ENCODE results near the gene UBA52.

Gene UBA52

DNA sequence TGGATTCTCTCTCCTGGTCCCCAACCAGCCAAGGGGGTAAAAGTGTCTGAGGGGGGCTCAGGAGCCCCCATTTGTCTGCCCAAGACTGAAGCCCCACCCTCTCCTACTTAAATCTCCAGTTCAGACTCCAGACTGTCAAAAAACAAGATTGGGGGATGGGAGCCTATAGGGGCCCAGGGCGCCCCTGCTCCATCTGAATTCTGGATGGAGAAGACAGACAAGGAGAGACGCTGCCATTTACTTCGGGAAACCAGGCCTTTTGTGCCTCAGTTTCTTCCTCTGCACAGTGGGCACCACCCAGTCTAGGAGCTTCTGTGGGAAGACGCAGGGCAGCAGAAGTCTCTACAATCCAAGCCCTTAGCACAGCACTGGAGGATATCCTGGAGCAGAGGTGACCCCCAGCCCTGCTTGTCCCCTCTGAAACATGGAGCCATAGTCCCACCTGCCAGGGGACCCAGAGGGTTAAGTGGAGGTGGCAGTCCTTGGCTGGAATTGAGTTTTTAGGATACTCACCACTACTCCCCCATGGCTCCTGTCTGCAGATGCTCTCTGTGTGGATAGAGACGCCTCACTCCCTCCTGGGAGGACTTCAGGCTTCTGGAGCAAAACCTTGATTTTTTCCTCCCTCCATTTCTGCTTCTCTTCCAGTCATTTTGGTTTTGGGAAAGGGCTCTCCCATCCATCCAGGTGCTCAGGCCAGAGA, 36.6 kb downstream of the UBA52 start:
- no peak for FAIRE-seq
- DNase-seq (ENCODE audit: insufficient read length, low spot score): no peak
- TF ChIP-seq POU2F2 (IDR thresholded peaks at IDR 0.05; ENCODE audit: low read depth, low read length) (no peak), POLR2A (IDR thresholded peaks at IDR 0.05; ENCODE audit: low read depth, low read length) (no peak), PAX5 (IDR thresholded peaks at IDR 0.05; ENCODE audit: insufficient read depth, low read length, severe bottlenecking) (no peak), SPI1 (IDR thresholded peaks at IDR 0.05; ENCODE audit: low read depth, low read length) (no peak), POLR2AphosphoS5 (IDR thresholded peaks at IDR 0.05; ENCODE audit: low read depth, low read length) (no peak), TAF1 (IDR thresholded peaks at IDR 0.05; ENCODE audit: low read depth, low read length) (no peak)

DNA sequence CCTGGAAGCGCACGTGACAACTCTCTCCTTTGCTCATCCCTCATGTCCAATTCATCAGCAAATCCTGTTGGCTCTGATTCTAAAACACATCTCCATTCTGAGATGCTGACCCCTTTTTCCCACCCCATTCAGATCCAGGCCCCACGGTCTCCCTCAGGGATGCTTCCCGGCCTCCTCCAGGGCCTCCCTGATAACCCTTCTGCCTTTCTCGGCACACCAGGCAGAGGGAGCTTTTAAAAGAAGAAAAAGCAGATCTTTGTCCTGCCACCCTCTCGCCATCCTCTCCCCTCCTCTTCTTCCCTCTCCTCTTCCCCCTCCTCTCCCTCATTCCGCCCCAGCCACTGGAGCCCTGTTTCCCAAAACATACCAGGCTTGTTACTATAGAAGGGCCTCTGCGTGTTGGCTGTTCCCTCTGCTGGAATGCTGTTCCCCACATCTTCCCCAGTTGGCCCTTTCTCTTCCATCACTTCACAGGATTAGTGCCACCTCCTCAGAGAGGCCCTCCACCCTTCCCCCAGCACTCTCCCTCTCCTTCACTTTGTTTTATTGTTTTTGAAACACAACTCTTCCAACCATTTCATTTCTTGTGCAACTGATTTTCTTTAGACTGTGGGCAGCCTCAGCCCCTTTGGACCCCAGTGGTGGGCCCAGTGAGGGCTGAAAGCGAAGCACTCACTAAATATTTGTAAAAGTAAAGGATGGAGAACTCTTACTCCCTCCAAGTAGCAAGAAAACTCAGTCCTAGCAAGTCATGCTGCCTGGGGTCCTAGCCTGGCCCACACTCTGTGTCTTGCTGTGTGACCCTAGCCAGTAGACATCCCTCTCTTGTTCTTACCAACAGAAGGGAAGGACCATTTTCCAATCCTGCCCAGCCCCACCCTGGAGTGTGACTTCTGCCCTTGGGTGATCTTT, 37.4 kb downstream of the UBA52 start:
- FAIRE-seq: no peak
- TF ChIP-seq POU2F2 (IDR thresholded peaks at IDR 0.05; ENCODE audit: low read depth, low read length): no peak
- TF ChIP-seq PAX5 (IDR thresholded peaks at IDR 0.05; ENCODE audit: insufficient read depth, low read length, severe bottlenecking): no peak
- TF ChIP-seq POLR2A (IDR thresholded peaks at IDR 0.05; ENCODE audit: low read depth, low read length): no peak
- no peak for TF ChIP-seq SPI1 (IDR thresholded peaks at IDR 0.05; ENCODE audit: low read depth, low read length)
- no peak for TF ChIP-seq TAF1 (IDR thresholded peaks at IDR 0.05; ENCODE audit: low read depth, low read length)
- TF ChIP-seq POLR2AphosphoS5 (IDR thresholded peaks at IDR 0.05; ENCODE audit: low read depth, low read length): no peak
- DNase-seq (ENCODE audit: insufficient read length, low spot score): no peak

DNA sequence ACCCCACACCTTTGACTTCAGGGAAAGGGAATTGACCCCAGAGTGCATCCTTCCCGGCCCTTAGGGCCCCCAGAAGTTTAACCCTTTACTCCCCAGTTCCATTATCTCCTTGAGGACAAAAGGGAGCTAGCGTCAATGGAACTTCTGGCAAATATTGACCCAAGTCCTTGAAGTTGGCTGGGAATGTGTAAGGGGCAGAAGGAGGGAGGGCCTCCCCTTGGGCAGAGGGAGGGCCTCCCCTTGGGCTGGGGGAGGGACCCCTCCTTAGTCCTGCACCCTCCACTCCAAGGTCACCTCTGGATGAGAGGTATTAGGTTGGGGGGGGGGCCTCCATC, 38.0 kb downstream of the UBA52 start:
- DNase-seq (ENCODE audit: insufficient read length, low spot score) (no peak), FAIRE-seq (no peak)
- TF ChIP-seq POLR2AphosphoS5 (IDR thresholded peaks at IDR 0.05; ENCODE audit: low read depth, low read length) (no peak), PAX5 (IDR thresholded peaks at IDR 0.05; ENCODE audit: insufficient read depth, low read length, severe bottlenecking) (no peak), TAF1 (IDR thresholded peaks at IDR 0.05; ENCODE audit: low read depth, low read length) (no peak), POLR2A (IDR thresholded peaks at IDR 0.05; ENCODE audit: low read depth, low read length) (no peak), SPI1 (IDR thresholded peaks at IDR 0.05; ENCODE audit: low read depth, low read length) (no peak), POU2F2 (IDR thresholded peaks at IDR 0.05; ENCODE audit: low read depth, low read length) (no peak)

DNA sequence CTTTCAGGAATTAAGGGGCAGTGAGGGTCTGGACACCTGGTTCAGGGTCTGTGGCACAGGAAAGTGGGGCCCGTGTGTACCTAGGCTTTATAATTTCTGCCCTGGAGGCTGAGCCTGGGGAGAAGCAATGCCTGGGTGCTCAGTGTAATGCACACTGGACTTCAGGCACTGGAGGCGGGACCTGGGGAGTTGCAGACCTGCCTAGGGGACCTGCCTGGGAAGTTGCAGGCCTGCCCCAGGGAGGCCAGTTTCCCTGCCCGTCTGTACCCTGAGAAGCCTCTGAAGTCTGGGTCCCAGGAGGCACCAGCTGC, 38.5 kb downstream of the UBA52 start:
- DNase-seq (ENCODE audit: insufficient read length, low spot score): no peak
- FAIRE-seq: no peak
- TF ChIP-seq SPI1 (IDR thresholded peaks at IDR 0.05; ENCODE audit: low read depth, low read length) (no peak), POLR2A (IDR thresholded peaks at IDR 0.05; ENCODE audit: low read depth, low read length) (no peak), TAF1 (IDR thresholded peaks at IDR 0.05; ENCODE audit: low read depth, low read length) (no peak), POLR2AphosphoS5 (IDR thresholded peaks at IDR 0.05; ENCODE audit: low read depth, low read length) (no peak), PAX5 (IDR thresholded peaks at IDR 0.05; ENCODE audit: insufficient read depth, low read length, severe bottlenecking) (no peak), POU2F2 (IDR thresholded peaks at IDR 0.05; ENCODE audit: low read depth, low read length) (no peak)

DNA sequence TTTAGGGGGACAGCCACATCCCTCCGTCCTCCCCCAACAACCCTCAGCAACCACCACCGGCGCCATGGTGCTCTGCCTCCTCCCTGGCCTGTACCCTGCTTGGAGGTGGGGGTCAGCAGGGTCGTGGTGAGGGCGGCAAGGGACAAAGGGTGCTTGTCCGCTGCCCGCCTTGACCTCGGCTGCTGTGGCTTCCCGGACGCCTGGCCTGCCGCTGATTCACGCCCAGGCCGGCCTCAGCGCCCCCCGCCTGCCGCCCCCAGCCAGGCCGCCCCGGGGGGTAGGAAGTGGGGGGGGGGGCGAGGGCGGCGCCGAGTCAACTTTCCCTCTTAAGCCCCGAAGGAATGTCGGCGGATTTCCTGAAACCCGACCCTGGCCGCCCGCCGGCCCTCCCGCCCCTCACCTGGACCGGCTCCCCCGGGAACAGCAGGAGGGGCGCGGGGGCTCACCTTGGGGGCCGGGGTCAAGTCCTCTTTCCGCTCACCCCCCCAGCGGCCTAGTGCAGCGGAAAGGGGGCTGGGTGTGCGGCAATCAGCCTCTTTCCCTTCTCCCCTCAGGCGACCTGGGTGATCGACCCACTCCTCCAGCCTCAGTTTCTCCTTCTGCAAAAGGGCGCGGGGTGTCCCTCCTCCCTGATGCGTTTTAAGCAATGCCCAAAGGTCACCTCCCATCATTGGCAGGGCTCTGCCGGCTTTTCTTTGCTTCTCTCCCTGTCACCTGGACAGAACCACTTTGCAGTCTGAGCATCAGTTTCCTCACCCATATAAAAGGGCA, 39.1 kb downstream of the UBA52 start:
- FAIRE-seq (no peak), DNase-seq (ENCODE audit: insufficient read length, low spot score) (no peak)
- TF ChIP-seq POLR2AphosphoS5 (IDR thresholded peaks at IDR 0.05; ENCODE audit: low read depth, low read length) (no peak), SPI1 (IDR thresholded peaks at IDR 0.05; ENCODE audit: low read depth, low read length) (no peak), PAX5 (IDR thresholded peaks at IDR 0.05; ENCODE audit: insufficient read depth, low read length, severe bottlenecking) (no peak), POLR2A (IDR thresholded peaks at IDR 0.05; ENCODE audit: low read depth, low read length) (no peak), TAF1 (IDR thresholded peaks at IDR 0.05; ENCODE audit: low read depth, low read length) (no peak), POU2F2 (IDR thresholded peaks at IDR 0.05; ENCODE audit: low read depth, low read length) (no peak)

DNA sequence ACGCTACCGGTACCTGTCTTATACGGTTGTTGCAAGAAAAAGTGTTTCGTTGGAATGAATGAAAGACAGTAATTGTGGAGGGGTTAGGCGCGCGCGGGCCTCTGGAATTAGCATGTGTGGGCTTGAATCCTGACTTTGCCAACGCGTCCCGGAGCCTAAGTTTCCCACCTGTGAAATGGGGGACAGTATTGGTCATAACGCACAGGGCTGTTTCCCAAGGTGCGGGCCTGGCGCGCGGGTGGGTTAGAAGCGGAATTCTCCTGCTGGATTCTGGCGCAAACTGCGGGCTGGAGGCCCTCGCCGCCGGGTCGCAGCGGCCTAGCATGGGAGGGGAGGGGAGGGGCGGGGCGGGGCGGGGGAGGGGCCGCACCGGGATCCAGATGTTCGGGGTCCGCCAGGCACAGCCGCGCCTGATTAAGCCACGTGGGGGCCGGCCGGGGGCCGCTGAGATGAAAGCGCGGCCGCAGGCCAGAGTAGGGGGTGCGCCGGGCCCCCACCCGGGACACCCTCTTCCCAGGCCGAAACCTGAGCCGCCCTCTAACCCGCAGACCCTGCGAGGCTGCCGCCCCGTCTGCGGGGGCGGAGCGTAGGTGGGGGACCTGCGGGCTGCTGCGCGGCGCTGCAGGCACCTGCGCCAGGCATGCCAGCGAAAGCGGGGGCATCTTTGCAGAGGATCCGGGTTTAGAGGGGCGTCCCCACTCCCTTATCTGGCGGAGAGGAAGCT, 39.8 kb downstream of the UBA52 start:
- no peak for FAIRE-seq
- no peak for TF ChIP-seq SPI1 (IDR thresholded peaks at IDR 0.05; ENCODE audit: low read depth, low read length)
- no peak for TF ChIP-seq POLR2A (IDR thresholded peaks at IDR 0.05; ENCODE audit: low read depth, low read length)
- TF ChIP-seq POU2F2 (IDR thresholded peaks at IDR 0.05; ENCODE audit: low read depth, low read length): no peak
- no peak for TF ChIP-seq PAX5 (IDR thresholded peaks at IDR 0.05; ENCODE audit: insufficient read depth, low read length, severe bottlenecking)
- DNase-seq (ENCODE audit: insufficient read length, low spot score): no peak

DNA sequence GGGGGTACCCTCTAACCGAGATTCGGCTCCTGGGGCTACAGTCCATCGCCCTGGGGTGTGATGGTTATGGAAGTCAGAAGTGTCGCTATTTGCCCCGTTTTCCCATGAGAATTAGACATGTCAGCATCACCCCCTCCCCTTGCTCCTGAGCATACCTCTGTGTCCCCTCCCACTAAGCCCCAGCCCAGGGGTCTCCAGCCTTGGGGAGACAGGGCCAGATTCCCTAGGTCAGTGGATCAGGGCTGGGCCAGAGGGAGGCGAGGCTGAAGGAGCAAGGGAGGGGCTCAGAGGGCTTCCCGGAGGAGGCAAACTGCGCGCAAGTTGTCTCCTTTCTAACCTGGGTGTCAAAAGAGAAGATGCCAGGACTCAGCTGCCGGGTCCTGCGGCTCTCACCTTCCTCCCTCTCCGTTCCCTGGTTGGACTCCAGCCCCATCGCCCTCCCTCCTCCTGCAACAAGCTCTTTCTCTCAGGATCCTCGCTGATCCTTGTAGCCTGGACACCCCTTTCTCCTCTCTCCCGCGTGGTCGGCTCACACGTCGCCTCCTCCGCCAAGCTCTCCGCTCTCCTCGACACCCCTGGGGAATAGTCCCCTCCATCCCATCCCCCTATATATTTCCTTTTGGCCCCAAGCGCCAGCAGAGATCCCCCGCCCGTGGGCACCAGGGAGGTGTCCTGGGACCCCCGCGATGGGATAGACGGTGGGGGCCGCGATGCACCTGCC, 40.6 kb downstream of the UBA52 start:
- FAIRE-seq (peak; percentile 5), DNase-seq (ENCODE audit: insufficient read length, low spot score) (no peak)
- TF ChIP-seq POU2F2 (IDR thresholded peaks at IDR 0.05; ENCODE audit: low read depth, low read length) (no peak), POLR2A (IDR thresholded peaks at IDR 0.05; ENCODE audit: low read depth, low read length) (no peak), TAF1 (IDR thresholded peaks at IDR 0.05; ENCODE audit: low read depth, low read length) (no peak), PAX5 (IDR thresholded peaks at IDR 0.05; ENCODE audit: insufficient read depth, low read length, severe bottlenecking) (no peak), POLR2AphosphoS5 (IDR thresholded peaks at IDR 0.05; ENCODE audit: low read depth, low read length) (no peak), SPI1 (IDR thresholded peaks at IDR 0.05; ENCODE audit: low read depth, low read length) (no peak)
